CD14-positive monocyte (primary cell): ENCODE measurements around the gene AQP12A. TPM values are rescaled to one million over a fixed set of nuclear protein-coding genes. Genes with fewer than 3 reads are reported as not detected.
A peak's percentile ranks its signal among the peaks of the same experiment; 100 is the strongest.

Experiments used
- DNase-seq, 3 donors: peaks; one replicate each; pipeline ENCODE4 v3.0.0-alpha.2; 2011 to 2022
- H2AFZ ChIP-seq: 2 replicates; pipeline ENCODE4 v1.6.0; 2012; ENCODE audit warnings: mild to moderate bottlenecking, low read depth, low read length, inconsistent platforms; ENCODE audit not compliant: insufficient read depth, poor library complexity, severe bottlenecking
- H3K27ac ChIP-seq, 2 donors: 1 replicate in 1 of 2; 2 replicates in 1 of 2; pipeline ENCODE4 v1.5.1; 2012 to 2013; ENCODE audit warnings: low read length in 2 of 2, control low read depth in 1 of 2, inconsistent platforms in 1 of 2, low read depth in 1 of 2, mild to moderate bottlenecking in 1 of 2
- H3K27me3 ChIP-seq, 2 donors: one replicate each; pipeline versions ENCODE4 v1.6.0 to v1.6.1; 2011 to 2013; ENCODE audit warnings: low read length in 2 of 2; ENCODE audit not compliant: control insufficient read depth in 2 of 2, insufficient read depth in 2 of 2
- H3K36me3 ChIP-seq, 2 donors: replicated peaks in 1 of 2; 1 replicate in 1 of 2; 2 replicates in 1 of 2; pipeline versions ENCODE4 v1.5.1 to v1.6.1; 2012 to 2013; ENCODE audit warnings: low read length in 2 of 2, control low read depth in 1 of 2, inconsistent platforms in 1 of 2, mild to moderate bottlenecking in 1 of 2; ENCODE audit not compliant: insufficient read depth in 2 of 2, control insufficient read depth in 1 of 2
- H3K4me1 ChIP-seq, 2 donors: 1 replicate in 1 of 2; 2 replicates in 1 of 2; pipeline versions ENCODE4 v1.5.1 to v1.6.1; 2012 to 2013; ENCODE audit warnings: low read length in 2 of 2, control low read depth in 1 of 2, inconsistent platforms in 1 of 2, mild to moderate bottlenecking in 1 of 2, moderate library complexity in 1 of 2; ENCODE audit not compliant: insufficient read depth in 2 of 2, control insufficient read depth in 1 of 2
- H3K4me2 ChIP-seq: replicated peaks from 2 replicates; pipeline ENCODE3; 2012; ENCODE audit warnings: low read length, moderate library complexity, mild to moderate bottlenecking; ENCODE audit not compliant: poor library complexity, severe bottlenecking; ENCODE audit errors: extremely low read depth
- H3K4me3 ChIP-seq, 3 experiments: fragments of 200-600 bp in 1 of 3; sonication (generic) in 1 of 3; replicated peaks in 1 of 3; 1 replicate in 2 of 3; 2 replicates in 1 of 3; pipeline ENCODE4 v1.5.1; 2011 to 2013; ENCODE audit warnings: low read length in 3 of 3, mild to moderate bottlenecking in 3 of 3, control low read depth in 2 of 3, low read depth in 2 of 3, inconsistent platforms in 1 of 3, moderate library complexity in 1 of 3
- H3K79me2 ChIP-seq: 2 replicates; pipeline ENCODE4 v1.6.0; 2012; ENCODE audit warnings: mild to moderate bottlenecking, control low read depth, inconsistent platforms, low read length, moderate library complexity; ENCODE audit not compliant: insufficient read depth
- H3K9ac ChIP-seq: 2 replicates; pipeline ENCODE4 v1.6.0; 2017; ENCODE audit warnings: low read length, mild to moderate bottlenecking; ENCODE audit not compliant: insufficient read depth, poor library complexity, severe bottlenecking
- H3K9me3 ChIP-seq, 2 donors: replicated peaks in 1 of 2; 1 replicate in 1 of 2; 2 replicates in 1 of 2; pipeline versions ENCODE4 v1.5.1 to v1.6.1; 2012 to 2013; ENCODE audit warnings: low read length in 2 of 2, control low read depth in 1 of 2; ENCODE audit not compliant: control insufficient read depth in 1 of 2, insufficient read depth in 1 of 2
- H4K20me1 ChIP-seq: 2 replicates; pipeline ENCODE4 v1.6.0; 2012; ENCODE audit warnings: mild to moderate bottlenecking, low read length, control low read depth, moderate library complexity; ENCODE audit not compliant: insufficient read depth
- H3K27ac Mint-ChIP-seq, 7 donors: one replicate each; pipeline ENCODE4 v1.8.0; 2020; ENCODE audit warnings: mild to moderate bottlenecking in 7 of 7, mixed read lengths in 7 of 7, moderate library complexity in 6 of 7, inconsistent platforms in 2 of 7
- H3K27me3 Mint-ChIP-seq, 3 donors: one replicate each; pipeline ENCODE4 v1.8.0; 2021 to 2022; ENCODE audit warnings: low read depth in 3 of 3, mild to moderate bottlenecking in 3 of 3, mixed read lengths in 3 of 3, moderate library complexity in 3 of 3, inconsistent platforms in 1 of 3
- H3K36me3 Mint-ChIP-seq, 2 donors: one replicate each; pipeline ENCODE4 v1.8.0; 2020; ENCODE audit warnings: mixed read lengths in 2 of 2, inconsistent platforms in 1 of 2, mild to moderate bottlenecking in 1 of 2
- H3K4me1 Mint-ChIP-seq: one replicate; pipeline ENCODE4 v1.8.0; 2020; ENCODE audit warnings: mild to moderate bottlenecking, mixed read lengths
- H3K4me3 Mint-ChIP-seq, 2 donors: one replicate each; pipeline ENCODE4 v1.8.0; 2020; ENCODE audit warnings: mild to moderate bottlenecking in 2 of 2, mixed read lengths in 2 of 2, moderate library complexity in 1 of 2
- H3K9me3 Mint-ChIP-seq, 7 donors: one replicate each; pipeline ENCODE4 v1.8.0; 2020 to 2022; ENCODE audit warnings: mixed read lengths in 7 of 7, mild to moderate bottlenecking in 6 of 7, moderate library complexity in 6 of 7, inconsistent platforms in 2 of 7
- CTCF ChIP-seq: fragments of 200-600 bp; IDR thresholded peaks from one replicate; pipeline ENCODE4 v1.8.0; 2022; ENCODE audit warnings: antibody characterized with exemption, mild to moderate bottlenecking
- WGBS: methylation state at CpG from one replicate; pipeline ENCODE4 v1.1.5; 2013; ENCODE audit warnings: missing lambda C conversion rate; ENCODE audit not compliant: insufficient coverage; 5-methylcytosine and 5-hydroxymethylcytosine counted together
- intact Hi-C, 2 donors: fragments of 100-400 bp; cut with micrococcal nuclease; formaldehyde crosslinking; loops; one replicate each; pipeline versions ENCODE4 v1.15.0 to v1.15.1; 2023
- polyA plus RNA-seq, 3 donors: library from polyadenylated mRNA; depleted of rRNA in 1 of 3; unstranded in 2 of 3; stranded (reverse) in 1 of 3; fragments of 300-500 nt in 2 of 3; fragments of >200 nt in 1 of 3; fragmentation: Illumina TruSeq in 2 of 3; gene quantifications; 1 replicate in 2 of 3; 2 replicates in 1 of 3; pipeline ENCODE4 v1.2.3, GENCODE V29; 2012 to 2021

AQP12A gene
- polyA plus RNA-seq, 3 donors = not detected

- DNase-seq = no peak
- no peaks in the 10 kb centered on the region for H3K36me3 ChIP-seq
- intact Hi-C loops = no loop called here
- Mint-ChIP-seq H3K36me3 (no peaks in the 10 kb centered on the region), H3K27me3 (peaks cover 15 to 30% (median 22%) of the 10 kb centered on the region in 3 donors), H3K4me1 (peaks cover 13% of the 10 kb centered on the region), H3K27ac (no peak overlapping the region), H3K9me3 (peaks cover 1 to 25% (median 3%) of the 10 kb centered on the region in 7 donors), H3K4me3 (peak overlapping the region in 1 of 2 donors; percentile 47)
- WGBS = 86% methylated on average over 14 of the region's 15 CpGs
- no peak for TF ChIP-seq CTCF
- peaks cover 2 to 12% of the 10 kb centered on the region in 2 donors for H3K4me1 ChIP-seq
- H3K9ac ChIP-seq = no peak overlapping the region
- no peaks in the 10 kb centered on the region for H3K79me2 ChIP-seq
- H3K27me3 ChIP-seq = peaks cover 0 to 18% of the 10 kb centered on the region in 2 donors
- no peak overlapping the region for H3K4me3 ChIP-seq
- H3K27ac ChIP-seq = no peak overlapping the region
- H3K4me2 ChIP-seq = no peak overlapping the region
- peaks cover 0 to 11% of the 10 kb centered on the region in 2 donors for H3K9me3 ChIP-seq
- no peak overlapping the region for H2AFZ ChIP-seq
- H4K20me1 ChIP-seq = no peaks in the 10 kb centered on the region
Observed at GRCh38 chr2:240643811-240644150, 47.9 kb upstream of the AQP12A start.

- Mint-ChIP-seq H3K27me3 (peaks cover 15 to 34% (median 23%) of the 10 kb centered on the region in 3 donors), H3K4me1 (peaks cover 13% of the 10 kb centered on the region), H3K4me3 (peak overlapping the region in 1 of 2 donors; percentile 47), H3K27ac (no peak overlapping the region), H3K9me3 (peaks cover 1 to 25% (median 3%) of the 10 kb centered on the region in 7 donors), H3K36me3 (no peaks in the 10 kb centered on the region)
- peaks cover 0 to 11% of the 10 kb centered on the region in 2 donors for H3K9me3 ChIP-seq
- no peak overlapping the region for H3K4me2 ChIP-seq
- H2AFZ ChIP-seq = no peak overlapping the region
- no peaks in the 10 kb centered on the region for H4K20me1 ChIP-seq
- H3K36me3 ChIP-seq = no peaks in the 10 kb centered on the region
- no peak overlapping the region for H3K27ac ChIP-seq
- no peak overlapping the region for H3K9ac ChIP-seq
- H3K4me3 ChIP-seq = no peak overlapping the region
- DNase-seq = no peak
- intact Hi-C loops = no loop called here
- 85% methylated on average over 10 of the region's 14 CpGs for WGBS
- peaks cover 2 to 12% of the 10 kb centered on the region in 2 donors for H3K4me1 ChIP-seq
- peaks cover 0 to 22% of the 10 kb centered on the region in 2 donors for H3K27me3 ChIP-seq
- no peak for TF ChIP-seq CTCF
- H3K79me2 ChIP-seq = no peaks in the 10 kb centered on the region
Observed at GRCh38 chr2:240644171-240644651, 47.5 kb upstream of the AQP12A start.
